ENCODE data around the gene QPRT. TPM values are rescaled to one million over a fixed set of nuclear protein-coding genes. Genes with fewer than 3 reads are reported as not detected.

The QPRT gene
- total and polyA plus RNA-seq, 2 of the 13 experiments (the other 11 are each of a cell fraction or from before 2014, with no cell fraction given), result 130 to 218 TPM

GRCh38 chr16:29675811-29676643 is 3.0 kb upstream of the QPRT start (continued):
- TF ChIP-seq HMGXB3 (CRISPR knock-in tag; IDR thresholded peaks at IDR 0.05; ENCODE audit: borderline replicate concordance) (peak; percentile 91), NR1H2 (CRISPR knock-in tag; IDR thresholded peaks at IDR 0.05; ENCODE audit: borderline replicate concordance, low read depth) (no peak), CCAR2 (optimal IDR thresholded peaks at IDR 0.05; ENCODE audit: low read depth, low read length) (no peak), TGIF2 (CRISPR knock-in tag; IDR thresholded peaks at IDR 0.05) (0 out of 2 replicates have a peak, but pooled peaks have one; percentile 28), EZH2 (conservative IDR thresholded peaks at IDR 0.05; ENCODE audit: low read depth, low read length) (no peak), TAF15 (IDR thresholded peaks at IDR 0.05; ENCODE audit: low read depth, low read length, poor library complexity, severe bottlenecking) (no peak), ZKSCAN8 (CRISPR knock-in tag; IDR thresholded peaks at IDR 0.05; ENCODE audit: borderline replicate concordance) (0 out of 2 replicates have a peak, but pooled peaks have one; percentile 22), NCOA2 (CRISPR knock-in tag; IDR thresholded peaks at IDR 0.05) (no peak), RXRB (CRISPR knock-in tag; IDR thresholded peaks at IDR 0.05; ENCODE audit: borderline replicate concordance) (0 out of 2 replicates have a peak, but pooled peaks have one; percentile 11), ZNF343 (CRISPR knock-in tag; IDR thresholded peaks at IDR 0.05) (no peak), HCFC1 (IDR thresholded peaks at IDR 0.05; ENCODE audit: low read depth, low read length) (peak; percentile 87), ZNF564 (CRISPR knock-in tag; IDR thresholded peaks at IDR 0.05) (no peak), FOSL2 (CRISPR knock-in tag; IDR thresholded peaks at IDR 0.05) (no peak), IRF2 (CRISPR knock-in tag; IDR thresholded peaks at IDR 0.05) (peak; percentile 73; the same call in 1 of the 2 replicates), THAP11 (CRISPR knock-in tag; IDR thresholded peaks at IDR 0.05) (peak; percentile 98), TFE3 (CRISPR knock-in tag; IDR thresholded peaks at IDR 0.05) (no peak), ZBTB46 (CRISPR knock-in tag; IDR thresholded peaks at IDR 0.05; ENCODE audit: borderline replicate concordance) (no peak), TEAD3 (CRISPR knock-in tag; optimal IDR thresholded peaks at IDR 0.05; ENCODE audit: borderline replicate concordance) (peak; percentile 30), ELF3 (CRISPR knock-in tag; IDR thresholded peaks at IDR 0.05) (0 out of 2 replicates have a peak, but pooled peaks have one; percentile 42), MTF2 (CRISPR knock-in tag; IDR thresholded peaks at IDR 0.05; ENCODE audit: borderline replicate concordance) (no peak), HNRNPLL (IDR thresholded peaks at IDR 0.05; ENCODE audit: low read depth, low read length, poor library complexity, severe bottlenecking) (no peak), RAD51 (IDR thresholded peaks at IDR 0.05; ENCODE audit: borderline replicate concordance) (no peak), ZNF598 (CRISPR knock-in tag; IDR thresholded peaks at IDR 0.05; ENCODE audit: borderline replicate concordance) (no peak)
